G401 (cell line): ENCODE results near the gene RNASE9. TPM values are rescaled to one million over a fixed set of nuclear protein-coding genes. Genes with fewer than 3 reads are reported as not detected.
A peak's percentile ranks its signal among the peaks of the same experiment; 100 is the strongest.
"Not testable (repeated sequence)": the region's sequence is repeated elsewhere in the genome, so short reads cannot be mapped to it uniquely, and the experiment has no call there.

Experiments
- DNase-seq: peaks from one replicate; pipeline ENCODE4 v3.0.0-alpha.2; 2015; ENCODE audit warnings: low spot score
- in situ Hi-C: cut with HindIII; loops from 2 replicates; pipeline ENCODE4 v1.10.0; 2016; ENCODE audit warnings: low sequenced_read_pairs, mixed read lengths
- total RNA-seq: library from RNA; depleted of rRNA; stranded (reverse); fragments of >200 nt; shearing (Covaris generic); gene quantifications from 2 replicates; pipeline ENCODE4 v1.2.3, GENCODE V29; 2014; rRNA removed

The RNASE9 gene
- not detected in 2 replicates for total RNA-seq

DNA sequence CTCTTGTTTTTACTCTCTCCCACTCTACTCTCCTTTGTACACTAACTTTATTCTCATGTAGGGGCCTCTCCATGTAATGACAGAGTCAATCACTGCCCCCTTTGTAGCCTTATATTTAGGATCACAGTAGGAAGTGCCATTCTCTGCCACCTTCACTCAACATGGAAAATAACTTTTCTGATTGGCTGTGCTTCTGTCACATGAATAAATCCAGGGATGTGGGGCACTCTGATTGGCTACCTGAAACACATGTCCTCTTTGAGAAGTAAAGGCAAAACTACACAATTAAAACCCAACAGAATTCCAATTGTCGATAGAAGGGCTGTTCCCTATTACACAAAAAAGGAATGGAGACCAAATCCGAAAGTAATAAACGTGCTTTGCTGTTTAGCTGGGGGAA is at the start of gene RNASE9:
Gene RNASE9, minus strand, starts transcription at position 87 of the 400 bp plus-strand sequence.
- DNase-seq = no peak
- in situ Hi-C loops = no loop called here

DNA sequence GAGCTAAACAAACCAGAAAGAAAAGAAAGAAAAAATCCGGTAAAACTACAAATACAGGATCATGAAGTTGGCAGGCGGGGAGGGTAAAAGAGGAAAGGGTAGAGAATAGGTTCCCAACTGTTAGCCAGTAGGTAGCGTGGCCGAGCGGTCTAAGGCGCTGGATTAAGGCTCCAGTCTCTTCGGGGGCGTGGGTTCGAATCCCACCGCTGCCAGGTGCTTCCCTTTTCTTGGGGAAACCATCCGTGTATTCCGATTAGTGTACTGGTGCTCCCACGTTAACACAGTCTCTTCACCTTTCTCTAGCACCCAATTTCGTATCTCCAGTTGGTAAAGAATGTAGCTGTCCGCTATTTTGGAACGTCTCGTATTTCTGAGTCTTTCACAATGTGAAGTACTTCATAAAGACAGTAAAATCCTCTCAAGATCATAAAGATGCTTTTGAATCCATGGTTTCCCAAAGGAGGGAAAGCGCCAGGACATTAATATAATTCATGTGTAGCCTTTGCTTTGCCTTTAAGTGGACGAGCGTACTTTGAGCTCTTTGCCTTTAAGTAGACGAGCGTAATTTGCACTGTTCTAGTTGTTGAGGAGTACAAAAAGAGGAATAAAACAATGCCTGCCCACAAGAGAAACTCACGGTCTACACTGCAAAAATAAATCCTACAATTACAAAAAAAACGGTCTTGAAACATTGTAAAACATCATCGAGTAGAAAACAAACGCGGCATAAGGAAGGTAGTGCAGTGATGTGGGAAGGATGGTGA is 49.3 kb upstream of the RNASE9 start:
- DNase-seq = peak; percentile 89
- in situ Hi-C loops = no loop called here

DNA sequence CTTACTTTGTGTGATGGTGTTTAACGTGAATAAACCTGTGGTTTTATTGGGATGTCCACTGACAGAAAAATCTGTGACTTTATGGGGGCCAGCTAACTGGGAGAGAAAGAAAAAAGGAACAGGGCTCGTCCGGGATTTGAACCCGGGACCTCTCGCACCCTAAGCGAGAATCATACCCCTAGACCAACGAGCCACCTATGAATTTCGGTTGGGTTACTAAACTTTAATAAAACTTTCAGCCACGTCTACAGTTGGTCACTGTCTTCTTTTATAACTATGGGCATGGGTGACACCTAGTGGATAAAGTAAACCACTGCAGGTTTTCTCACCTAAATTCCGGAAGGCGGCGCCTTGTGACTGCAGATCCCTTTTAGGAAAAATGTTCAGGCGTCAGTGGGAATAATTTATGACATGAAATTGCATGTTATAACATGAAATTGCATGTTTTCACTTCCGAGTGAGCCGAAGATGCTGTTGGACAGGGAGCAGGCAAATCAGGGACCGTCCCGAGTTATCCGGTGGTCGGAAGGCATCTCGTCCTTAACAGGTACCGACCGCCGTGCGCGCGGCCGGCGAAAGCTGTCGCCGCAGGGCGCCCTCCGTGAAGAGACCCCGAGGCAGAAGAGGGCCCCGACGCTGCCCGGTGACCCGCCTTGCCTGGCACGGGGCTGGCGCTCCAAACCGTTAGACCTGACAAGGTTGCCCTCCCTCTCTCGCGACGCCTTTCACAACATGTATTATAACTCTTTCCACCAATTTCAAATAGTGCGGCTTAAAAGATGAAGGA is 48.6 kb upstream of the RNASE9 start:
- peak; percentile 89 for DNase-seq
- in situ Hi-C loops = no loop called here

DNA sequence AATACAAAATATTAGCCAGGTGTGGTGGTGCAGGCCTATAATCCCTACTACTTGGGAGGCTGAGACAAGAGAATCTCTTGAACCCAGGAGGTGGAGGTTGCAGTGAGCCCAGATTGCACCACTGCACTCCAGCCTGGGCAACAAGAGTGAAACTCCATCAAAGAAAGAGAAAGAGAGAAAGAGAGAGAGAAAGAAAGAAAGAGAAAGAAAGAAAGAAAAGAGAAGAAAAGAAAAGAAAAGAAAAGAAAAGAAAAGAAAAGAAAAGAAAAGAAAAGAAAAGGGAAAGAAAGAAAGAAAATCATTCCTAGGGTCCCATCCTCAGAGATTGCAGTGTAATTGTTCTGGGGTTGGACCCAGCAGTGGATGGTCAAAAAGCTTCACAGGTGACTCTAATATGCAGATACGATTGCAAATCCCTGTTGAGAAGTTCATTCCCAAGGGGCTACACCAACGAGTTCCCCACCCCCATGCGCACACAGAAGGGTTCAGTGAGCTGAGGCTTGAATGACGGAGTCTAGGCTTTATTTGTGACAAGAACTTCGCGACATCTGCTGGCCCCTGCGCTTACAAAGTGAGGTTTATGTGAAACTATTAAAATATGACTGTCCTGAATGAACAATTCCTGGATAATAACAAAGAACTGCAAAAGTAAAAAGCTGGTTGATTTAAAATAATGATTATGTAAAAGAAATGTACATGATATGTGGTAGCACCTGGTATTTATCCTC is 47.7 kb upstream of the RNASE9 start:
- in situ Hi-C loops = no loop called here

DNA sequence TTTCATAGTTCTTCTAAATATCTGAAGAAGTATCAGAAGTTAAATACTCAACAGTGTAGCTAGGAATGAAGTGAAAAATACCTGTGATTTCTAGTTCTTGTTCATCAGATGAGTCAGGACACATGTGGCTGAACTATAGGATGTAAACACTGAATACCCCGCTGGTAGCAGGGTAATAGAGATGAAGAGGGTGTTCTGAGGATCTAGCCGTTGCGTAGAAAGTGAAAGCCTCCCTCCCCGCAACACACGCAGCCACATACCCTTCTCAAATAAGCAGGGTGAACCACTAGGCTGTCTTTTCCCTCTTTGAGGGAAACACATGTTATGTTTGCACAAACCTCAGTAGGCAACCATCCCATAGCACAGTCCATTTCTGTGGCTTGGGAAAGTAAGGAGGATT is 46.8 kb upstream of the RNASE9 start:
- in situ Hi-C loops = no loop called here
- no peak for DNase-seq

More for the DNA sequence above, 47.7 kb upstream of the RNASE9 start:
- DNase-seq = no peak

DNA sequence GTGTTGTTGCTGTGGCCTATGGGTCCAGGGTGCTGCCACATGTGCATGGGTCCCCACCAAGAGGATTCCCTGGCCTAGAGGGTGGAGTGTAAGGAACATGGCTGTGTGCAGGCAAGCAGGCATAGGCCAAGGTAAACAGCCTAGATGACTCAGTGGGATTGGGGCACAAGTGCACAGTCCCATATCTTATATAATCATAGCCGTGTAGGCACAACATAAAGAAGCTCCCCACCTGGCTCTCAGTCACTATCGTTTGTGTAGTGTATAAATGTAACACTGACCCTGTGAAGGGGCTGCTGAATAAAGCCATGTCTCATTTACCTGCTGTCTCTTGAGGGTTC is 46.0 kb upstream of the RNASE9 start:
- in situ Hi-C loops = no loop called here
- no peak for DNase-seq

DNA sequence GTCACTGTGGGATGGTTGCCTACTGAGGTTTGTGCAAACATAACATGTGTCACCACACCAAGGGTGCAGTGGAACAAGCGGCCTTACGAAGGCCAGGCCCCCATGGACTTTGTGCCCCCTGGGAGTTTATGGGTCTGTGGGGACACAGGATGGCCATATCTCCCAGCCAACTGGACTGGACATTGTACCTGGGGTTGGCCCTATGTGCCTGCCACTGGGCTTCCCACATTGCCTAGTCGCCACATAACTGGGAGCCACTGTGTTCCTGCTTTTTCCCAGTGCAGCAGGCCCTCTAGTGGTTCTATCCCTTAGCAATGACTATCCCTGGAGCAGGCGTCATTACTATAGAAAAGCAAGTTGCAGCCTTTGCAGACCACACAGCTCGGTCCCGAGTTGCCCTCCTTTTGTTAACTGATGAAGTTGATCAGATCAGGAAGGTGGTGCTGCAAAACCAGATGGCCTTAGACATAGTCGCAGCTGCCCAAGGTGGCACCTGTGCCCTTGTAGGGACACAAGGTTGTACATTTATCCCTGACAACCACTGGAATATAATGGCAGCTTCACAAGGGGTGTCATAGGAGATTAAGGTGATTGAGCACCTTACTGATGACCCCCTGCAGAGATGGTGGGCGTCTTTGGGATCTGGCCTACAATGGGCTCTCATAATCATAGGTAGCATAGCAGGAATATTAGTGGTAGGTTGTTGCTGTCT is 45.5 kb upstream of the RNASE9 start:
- DNase-seq = peak; percentile 32
- in situ Hi-C loops = no loop called here

DNA sequence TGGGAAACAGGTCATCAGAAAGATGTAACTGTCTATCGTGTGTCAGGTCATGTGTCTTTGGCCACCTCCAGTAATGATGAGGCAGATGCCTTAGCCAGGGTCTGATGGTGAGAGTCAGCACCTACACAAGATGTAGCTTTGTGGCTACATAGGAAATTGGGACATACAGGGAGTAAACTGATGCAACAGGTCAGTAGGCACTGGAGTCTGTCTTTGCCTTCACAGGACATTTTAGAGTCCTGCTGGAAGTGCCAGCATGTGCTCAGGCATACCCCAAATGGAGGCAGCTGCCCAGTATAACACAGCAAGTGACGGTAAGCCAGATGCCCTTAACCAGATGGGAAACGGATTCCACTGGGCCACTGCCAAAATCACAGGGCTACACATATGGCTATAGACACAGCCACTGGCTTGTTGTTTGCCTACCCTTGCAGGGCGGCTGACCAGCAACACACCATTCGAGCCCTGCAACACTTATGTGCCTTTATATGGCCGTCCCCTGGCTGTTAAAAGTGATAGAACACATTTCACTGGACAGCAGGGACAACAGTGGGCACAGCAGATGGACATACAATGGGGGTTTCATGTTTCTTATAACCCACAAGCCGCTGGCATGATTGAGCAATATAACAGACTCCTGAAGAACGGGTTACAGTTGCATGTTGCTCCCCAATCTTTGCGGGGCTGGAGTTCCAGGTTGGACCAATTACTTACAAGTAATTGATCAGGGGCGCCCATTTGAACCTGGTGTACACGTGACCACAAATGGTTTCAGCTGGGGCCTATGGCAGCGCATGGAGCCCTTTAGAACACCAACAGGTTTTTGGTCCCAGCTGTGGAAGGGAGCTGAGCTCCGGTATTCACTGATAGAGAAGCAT is 43.2 kb upstream of the RNASE9 start:
- in situ Hi-C loops = no loop called here
- DNase-seq = no peak

DNA sequence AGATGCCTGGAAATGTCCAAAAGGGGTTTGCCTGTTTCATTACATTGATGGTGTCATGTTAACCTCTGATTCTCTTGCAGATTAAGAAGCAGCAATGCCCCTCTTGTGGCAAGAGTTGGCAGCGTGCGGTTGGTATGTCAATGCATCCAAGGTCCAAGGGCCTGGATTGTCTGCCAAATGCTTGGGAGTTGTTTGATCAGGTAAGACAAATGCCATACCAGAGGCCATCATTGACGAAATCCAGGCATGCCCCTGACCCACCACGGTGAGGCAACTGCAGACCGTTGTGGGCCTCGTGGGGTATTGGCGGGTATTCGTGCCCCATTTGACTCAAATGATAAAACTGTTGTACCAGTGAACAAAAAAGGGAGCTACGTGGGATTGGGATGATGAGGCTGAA is 41.7 kb upstream of the RNASE9 start:
- no peak for DNase-seq
- in situ Hi-C loops = no loop called here

DNA sequence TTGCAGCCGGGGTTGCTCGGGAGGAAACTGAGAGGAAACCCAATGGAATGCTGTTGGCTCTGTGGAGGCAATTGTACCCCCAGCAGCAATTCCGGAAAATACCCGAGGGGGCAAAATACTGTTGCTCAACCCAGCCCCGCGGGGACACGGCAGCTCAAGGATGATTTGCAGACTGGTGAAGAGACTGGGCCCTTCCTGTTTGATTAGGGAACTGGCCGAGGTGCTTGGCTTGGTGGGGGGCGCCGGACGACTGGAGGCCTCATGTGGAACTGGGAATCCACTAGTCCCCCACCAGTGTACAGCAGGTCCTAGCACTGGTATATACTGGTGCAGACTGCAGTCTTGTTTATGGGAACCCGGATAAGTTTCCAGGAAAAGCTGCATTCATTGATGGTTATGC is 40.7 kb upstream of the RNASE9 start:
- in situ Hi-C loops = no loop called here
- no peak for DNase-seq

DNA sequence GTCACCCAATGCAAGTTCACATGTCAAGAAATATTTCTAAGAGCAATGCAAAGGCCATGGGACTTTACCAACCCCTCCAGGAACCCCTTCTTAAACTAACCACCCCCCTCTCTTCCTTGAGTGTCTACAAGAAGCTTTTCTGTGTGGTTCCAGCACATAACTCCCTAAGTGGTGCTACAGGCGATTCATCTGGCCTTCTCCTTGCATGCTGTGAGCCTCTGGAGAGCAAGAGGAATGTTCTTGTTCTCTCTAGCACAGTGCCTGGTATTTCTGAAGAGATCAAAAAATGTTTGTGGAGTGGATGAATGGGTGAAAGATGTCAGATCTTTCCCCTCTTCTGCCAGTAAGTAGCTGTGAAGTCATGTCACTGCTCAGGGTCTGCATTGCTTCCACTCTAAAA is 36.3 kb upstream of the RNASE9 start:
- no peak for DNase-seq
- in situ Hi-C loops = no loop called here

DNA sequence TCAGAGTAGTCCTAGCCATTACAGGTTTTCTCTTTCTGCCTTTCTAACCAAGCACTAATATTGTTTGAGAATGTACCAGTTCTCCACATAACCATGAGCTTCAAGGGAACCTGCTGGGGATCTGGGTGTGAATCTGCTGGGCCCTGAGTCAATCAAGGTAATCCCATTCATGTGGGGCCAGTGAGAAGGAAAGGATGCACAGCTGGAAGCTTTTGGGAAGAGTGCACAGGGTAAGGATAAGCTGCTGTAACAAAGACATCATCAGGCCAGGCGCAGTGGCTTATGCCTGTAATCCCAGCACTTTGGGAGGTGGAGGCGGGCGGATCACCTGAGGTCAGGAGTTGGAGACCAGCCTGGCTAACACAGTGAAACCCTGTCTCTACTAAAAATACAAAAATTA is 34.9 kb upstream of the RNASE9 start:
- in situ Hi-C loops, DNase-seq: not testable (repeated sequence)

DNA sequence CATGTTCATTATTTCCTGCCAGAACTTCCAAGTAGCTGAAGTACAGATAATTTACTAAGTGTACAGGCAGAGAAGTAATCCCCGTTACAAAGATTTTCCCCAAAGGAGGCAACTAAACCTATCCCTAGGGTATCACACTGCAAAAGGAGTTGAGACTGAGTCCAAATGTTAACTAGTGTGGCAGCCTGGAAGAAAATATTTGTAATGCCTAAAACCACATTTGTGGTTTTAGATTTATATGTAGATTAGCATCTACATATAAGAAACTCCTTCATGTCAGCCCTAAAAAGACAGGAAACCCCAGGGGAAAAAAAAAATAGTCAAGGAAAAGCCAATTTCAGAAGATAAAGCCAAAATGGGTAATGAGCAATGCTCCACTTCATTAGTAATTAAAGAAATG is 31.7 kb upstream of the RNASE9 start:
- no peak for DNase-seq
- in situ Hi-C loops = no loop called here

DNA sequence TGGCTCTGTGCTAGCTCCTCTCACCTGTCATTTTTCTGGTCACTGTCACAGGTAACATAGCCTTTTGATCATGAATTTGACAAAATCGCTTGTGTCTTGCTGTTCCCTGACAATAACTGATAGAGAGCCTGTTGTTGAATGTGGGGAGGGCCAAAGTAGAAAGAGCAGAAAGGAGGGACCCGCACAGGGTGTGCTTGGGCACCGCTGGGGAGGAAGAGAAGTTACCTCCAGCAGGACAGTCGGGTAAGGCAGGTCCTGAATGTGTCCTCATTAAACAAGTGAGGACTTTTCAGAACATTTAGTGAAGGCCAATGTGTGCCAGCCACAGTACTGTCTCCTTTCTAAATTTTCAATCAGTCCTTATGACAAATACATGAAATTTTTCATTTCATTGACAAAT is 30.4 kb upstream of the RNASE9 start, which contains the start of gene RNASE12:
Gene RNASE12, minus strand, starts transcription at position 142 of the 400 bp plus-strand sequence. CDS start 653 bp downstream, outside the sequence.
- no peak for DNase-seq
- in situ Hi-C loops = no loop called here

DNA sequence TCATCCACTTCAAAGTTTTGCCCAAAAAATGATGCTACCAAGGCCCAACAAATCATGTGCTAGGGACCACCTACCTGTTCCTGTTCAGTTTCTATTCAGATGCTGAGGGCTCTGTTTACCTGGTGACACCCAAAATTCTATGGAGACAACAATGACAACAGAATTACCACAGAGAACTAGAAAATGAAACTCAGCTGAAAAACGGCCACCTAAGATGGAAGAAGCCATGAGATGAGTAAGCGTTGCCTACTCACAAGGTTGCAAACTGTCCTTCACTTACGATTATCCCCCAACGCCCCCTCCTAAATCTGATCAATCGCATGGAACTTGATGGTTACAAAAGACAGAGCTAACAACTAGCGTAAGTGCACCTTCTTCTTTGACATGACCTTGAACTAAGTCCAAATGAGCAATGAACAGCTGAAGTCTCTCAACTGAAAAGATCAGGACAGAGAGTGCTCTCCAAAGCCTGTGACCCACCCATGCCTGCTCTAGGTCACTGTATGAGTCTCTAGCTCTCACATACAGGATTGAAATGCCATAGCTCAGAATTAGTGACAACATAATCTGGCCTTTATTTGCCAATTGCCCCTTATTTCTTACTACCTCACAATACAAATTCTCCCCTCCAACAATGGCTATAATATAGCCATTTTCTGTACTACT is 26.8 kb upstream of the RNASE9 start, which contains the start of gene RNASE11:
Gene RNASE11, minus strand, starts transcription at position 513 of the 666 bp plus-strand sequence.
- no peak for DNase-seq
- in situ Hi-C loops = no loop called here

DNA sequence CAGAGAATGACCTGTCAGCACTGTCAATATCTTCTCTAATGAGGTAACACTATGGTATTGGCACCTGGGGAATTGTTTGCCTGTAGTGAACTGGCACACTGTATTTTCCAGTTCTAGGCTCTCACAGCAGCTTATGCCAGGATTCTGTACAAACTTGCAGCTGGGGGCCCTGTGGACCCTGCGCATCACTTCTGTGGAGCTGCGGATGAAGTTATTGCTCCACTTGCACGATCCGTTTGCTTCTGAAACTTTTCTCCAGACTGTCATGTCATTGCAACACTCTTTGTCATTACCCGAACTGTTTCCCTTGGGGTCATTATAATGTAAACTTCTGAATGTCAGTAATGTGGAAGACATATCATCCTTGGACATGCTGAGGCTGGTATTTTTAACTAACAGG is 23.1 kb upstream of the RNASE9 start:
- in situ Hi-C loops = no loop called here
- DNase-seq = no peak

DNA sequence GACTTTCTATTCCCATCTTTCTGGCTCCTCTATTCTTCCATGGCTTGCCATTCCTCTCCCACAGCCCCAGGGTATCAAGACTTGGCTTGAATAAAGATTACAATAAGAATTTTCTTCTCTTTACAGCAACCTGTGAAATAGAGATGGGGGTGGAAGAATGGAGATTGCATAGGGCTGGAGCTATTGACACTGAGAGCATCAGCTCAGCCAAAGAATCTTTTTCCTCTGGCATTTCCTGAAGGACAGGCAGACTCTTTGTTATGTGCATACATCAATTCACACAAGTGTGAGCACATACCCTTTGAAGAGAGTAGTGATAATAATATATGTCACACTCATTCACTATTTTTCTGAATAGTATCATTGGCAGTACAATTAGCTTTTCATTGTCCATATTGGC is 22.3 kb upstream of the RNASE9 start:
- in situ Hi-C loops = no loop called here
- no peak for DNase-seq

DNA sequence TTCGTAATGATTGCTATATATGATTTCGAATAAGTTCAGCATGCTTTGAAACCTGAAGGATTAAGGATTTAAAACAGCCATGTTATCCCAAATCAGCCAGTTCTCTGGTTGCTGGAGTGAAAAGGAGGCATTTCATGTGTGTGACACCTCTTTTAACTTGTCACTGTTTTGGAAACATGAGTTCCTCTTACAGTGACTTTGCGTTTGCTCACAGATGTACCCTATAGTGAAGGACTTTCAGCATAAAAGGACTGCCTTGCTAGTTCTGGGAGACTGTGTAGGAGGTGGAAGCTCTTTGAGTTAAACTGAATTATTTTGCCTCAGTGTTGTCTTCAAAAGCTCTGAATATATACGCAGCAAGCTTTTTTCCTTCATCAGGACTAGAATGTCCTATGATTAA is 19.4 kb upstream of the RNASE9 start:
- DNase-seq = no peak
- in situ Hi-C loops = no loop called here
